CD4-positive, alpha-beta T cell treated with Interferon gamma for 1 hour (primary cell): Measurements from ENCODE around the gene SEPSECS.

Source experiments
- DNase-seq: peaks from one replicate; pipeline ENCODE4 v3.0.0-alpha.2; 2020

The SEPSECS gene

GRCh38 chr4:25154594-25155265 lies 5.5 kb downstream of the SEPSECS start:
- no peak for DNase-seq

GRCh38 chr4:25146076-25146475 lies 14.2 kb downstream of the SEPSECS start:
- no peak for DNase-seq

GRCh38 chr4:25144870-25145481 lies 15.3 kb downstream of the SEPSECS start:
- DNase-seq: no peak

- DNase-seq: no peak
Measured at GRCh38 chr4:25142468-25142867, 17.8 kb downstream of the SEPSECS start.

GRCh38 chr4:25141592-25141991 lies 18.7 kb downstream of the SEPSECS start:
- no peak for DNase-seq

DNA sequence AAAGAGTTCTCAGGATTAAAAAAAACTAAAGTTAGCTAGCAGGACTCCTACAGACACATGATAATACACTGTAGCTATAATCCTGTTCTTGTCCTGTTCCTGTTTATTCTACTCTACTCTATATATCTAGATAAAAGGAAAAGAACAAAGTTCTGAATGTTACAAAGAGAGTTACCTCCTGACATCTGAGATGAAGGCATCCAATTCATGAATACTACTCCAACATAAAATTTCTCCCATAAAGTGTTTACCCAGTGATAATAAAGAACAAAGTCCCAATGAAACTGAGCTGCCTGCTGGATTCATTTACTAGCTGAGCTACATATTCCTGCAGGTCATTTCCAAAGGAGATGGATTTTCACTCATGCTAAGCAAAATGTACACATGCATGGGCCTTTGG lies 27.1 kb downstream of the SEPSECS start:
- DNase-seq: no peak

DNA sequence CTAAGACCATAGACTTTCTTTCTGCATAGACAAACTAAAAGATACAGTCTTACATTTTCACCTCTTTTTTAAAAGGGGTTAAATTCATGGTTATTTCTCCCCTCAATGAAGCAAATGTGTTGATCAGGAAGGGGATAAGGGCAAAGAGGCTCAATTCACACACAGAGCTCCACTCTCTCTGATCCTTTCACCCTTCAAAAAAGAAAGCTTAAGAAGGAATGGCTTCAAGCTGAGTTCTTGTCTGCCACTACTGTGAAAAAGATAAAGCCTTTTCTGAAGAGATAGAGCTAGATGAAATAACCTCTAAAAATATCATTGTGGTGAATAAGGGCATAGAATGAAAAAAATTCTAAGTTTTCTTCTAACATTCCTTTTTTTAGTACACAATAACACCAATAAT lies 28.3 kb downstream of the SEPSECS start:
- DNase-seq: no peak

DNA sequence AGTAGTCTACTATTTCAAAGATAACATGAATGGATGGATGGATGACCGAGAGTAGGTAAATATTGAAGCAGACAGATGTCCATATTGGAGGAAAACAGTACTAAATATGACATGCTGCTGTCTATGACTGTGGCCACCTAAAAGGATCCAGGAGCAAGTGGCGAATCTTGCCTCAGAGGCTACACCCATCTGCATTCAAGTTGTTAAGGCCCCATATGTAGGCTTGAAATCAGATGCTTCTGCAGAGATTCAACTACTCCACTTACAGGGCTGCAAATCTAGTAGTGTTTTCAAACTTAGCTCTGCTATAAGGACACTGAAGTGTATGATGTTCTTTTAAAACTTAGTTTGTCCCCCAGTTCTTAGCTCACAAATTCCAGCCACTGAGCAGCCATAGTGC lies 28.9 kb downstream of the SEPSECS start:
- DNase-seq: no peak

- DNase-seq: no peak
Measured at GRCh38 chr4:25129917-25130316, 30.3 kb downstream of the SEPSECS start.

DNA sequence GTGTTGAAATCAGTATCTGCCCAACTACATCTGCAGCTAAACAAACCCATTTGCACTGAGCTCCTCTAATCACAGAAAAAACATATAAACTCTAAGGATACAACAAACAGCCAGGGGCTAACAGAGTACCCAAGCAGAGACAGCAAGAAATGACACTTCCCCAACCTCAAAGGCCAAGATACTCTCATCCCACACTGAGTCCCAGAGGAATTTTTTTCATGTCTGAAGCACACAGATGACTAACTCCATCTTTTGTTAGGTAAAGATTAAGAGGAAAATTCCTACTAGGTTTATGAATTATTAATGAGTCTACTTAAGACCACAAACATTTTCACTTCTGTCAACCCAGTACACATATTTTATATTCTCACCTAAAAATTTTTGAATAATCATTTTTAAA lies 31.6 kb downstream of the SEPSECS start:
- no peak for DNase-seq

- DNase-seq: no peak
Measured at GRCh38 chr4:25123236-25123635, 37.0 kb downstream of the SEPSECS start.

- DNase-seq: no peak
Measured at GRCh38 chr4:25120146-25120940, 39.9 kb downstream of the SEPSECS start.

DNA sequence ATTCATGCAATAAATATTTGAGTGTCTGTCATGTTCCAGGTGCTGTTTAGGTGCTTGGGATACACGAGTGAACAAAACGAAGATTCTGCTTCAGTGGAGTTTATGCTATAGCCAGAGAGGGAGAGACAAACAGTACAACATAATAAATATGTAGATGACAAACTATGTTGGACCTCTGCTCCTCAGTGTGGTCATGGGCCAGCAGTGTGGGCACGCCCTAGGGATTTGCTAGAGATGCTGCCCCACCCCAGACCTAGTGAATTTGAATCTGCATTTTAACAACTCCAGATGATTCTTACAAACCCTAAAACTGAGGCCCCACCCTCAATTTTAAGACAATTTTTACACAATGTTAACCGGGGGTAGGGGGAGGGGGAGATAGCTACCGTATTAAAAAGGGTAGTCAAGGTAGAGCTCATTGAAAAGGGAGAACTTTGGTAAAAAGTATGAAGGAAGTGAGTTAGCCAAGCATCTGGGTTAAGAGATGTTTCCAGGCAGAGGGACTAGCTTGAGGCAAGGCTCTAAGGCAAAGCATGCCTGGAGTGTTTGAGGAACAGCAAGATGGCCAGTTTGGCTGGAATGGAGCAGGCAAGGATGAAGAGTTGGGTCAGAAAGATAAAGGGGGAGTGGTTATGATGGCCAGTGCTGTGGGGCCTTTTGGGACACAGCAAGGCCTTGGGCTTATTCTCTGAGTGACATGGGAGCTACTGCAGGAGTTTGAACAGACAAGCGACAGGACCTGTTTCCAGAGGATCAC lies 42.4 kb downstream of the SEPSECS start:
- DNase-seq: no peak

GRCh38 chr4:25117274-25117673 lies 43.0 kb downstream of the SEPSECS start:
- no peak for DNase-seq

DNA sequence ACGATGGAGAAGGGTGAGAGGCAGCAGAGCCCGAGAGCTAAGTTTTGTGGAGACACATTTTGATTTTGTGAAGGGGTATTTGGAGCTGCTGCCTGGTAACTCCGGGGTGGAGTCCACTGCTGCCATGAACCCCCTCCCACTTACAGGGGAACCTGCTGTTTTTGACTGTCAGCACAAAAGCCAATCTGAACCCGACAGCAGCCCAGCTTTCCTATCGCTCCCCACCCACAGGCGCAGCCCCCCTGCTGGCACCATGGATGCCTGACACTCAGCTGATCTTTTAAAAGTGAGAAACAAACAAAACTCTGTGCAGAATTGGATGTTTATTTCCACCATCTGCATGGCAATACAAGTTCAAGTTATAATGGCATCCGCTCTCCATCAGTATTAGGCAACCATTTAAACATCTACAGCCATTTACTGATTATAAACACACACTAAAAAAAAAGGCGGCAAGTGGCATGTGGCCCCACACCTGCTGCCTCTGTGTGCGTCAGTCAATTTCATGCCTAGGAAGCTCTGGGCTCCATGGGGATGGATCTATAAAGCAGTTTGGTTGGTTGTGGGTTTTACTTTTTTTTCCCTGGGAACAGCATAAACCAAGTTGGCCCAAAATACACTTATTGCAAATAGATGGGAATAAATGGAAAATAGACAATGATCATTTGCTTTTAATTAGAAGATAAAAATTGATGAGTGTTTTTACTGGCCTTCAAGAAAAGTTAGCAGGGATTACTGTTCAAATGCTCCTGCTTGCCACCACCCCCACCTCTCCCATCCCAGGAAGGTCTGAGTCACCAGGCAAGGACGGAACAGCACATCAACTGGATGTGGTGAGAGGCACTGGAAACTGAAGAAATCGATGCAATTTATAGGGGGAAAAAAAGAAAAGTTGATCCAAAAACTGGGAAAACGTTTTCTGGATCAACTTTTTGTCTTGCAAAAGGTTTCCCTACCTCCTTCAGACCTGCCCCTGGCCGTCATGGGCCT lies 46.0 kb downstream of the SEPSECS start:
- no peak for DNase-seq

DNA sequence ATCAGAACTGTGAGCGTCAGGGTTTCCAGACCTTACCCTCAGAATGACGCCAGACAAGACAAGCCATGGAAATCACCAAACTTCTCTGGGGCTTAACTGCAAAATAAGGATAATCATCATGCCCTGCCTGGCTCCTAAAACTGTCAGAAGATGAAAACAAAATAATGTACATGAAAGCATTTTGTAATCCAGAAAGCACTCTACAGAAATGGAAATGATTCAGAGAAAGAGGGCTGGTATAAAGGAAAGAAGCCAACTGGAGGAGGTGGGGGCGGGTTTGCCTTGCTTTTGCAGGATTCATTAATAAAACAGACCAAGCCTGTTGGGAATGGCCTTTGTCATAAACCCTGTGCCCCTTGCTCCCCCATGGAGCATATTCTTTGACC lies 47.3 kb downstream of the SEPSECS start:
- DNase-seq: no peak

GRCh38 chr4:25112366-25112994 lies 47.8 kb downstream of the SEPSECS start:
- DNase-seq: no peak

DNA sequence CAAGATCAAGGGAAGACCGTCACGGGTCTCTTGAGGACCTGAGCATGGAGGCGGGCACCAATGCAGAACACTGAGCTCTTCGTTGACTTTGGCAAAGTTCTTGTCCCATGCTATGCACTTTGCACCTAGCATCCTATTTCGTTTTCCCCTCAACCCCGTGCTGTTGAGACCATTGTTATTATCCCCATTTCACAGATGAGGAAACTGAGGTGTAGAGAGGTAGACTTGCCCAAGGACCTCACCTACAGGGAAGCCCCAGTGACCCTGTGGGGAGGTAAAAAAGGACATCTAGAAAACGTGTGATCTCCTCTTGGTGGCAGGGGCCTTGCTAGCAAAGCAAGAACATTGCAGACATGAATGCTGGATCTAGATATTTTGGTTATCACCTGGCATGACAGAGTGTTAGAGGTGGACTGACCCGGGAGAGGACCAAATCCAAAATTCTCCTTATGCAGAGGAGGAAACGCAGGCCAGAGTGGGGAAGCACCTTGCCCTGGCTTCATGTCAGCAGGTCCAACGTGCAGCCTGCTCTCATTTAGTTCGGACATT lies 48.5 kb downstream of the SEPSECS start:
- no peak for DNase-seq

DNA sequence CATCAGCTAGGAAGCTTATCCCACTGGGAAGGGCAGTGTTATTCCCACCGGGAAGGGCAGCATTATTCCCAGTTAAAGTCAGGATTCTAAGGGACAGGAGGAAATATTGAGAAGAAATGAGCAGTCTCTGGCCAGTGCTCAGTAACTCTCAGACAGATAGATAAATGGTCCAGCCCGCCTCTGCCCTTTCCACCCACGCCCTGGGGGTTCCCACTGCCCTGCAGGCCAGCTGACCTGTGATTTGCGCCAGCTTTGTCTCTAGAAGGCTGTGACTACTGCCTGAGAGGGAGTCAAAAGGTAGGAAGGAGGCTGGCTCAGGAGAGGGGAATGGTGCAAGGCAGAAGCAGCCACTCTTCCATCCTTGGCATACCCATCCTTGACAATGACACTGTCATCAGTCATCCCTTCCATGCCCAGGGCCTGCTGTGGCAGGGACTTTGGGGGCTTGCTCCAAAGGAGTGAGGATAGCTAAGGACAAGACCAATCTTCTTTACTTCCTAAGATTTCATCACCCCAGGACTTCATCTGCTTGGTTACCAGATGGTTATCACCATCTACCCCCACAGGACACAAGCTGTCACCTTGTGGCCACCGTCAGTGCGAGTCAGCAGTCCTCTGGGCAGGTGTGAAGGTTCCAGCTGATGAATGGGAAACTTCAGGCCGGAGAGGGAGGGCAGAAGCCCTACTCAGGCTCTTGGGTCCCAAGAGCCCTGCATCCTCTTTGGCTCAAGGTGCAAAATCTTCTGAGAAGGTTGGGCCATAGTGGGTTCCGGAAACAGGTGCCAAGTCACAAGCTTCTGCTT lies 49.5 kb downstream of the SEPSECS start:
- no peak for DNase-seq

DNA sequence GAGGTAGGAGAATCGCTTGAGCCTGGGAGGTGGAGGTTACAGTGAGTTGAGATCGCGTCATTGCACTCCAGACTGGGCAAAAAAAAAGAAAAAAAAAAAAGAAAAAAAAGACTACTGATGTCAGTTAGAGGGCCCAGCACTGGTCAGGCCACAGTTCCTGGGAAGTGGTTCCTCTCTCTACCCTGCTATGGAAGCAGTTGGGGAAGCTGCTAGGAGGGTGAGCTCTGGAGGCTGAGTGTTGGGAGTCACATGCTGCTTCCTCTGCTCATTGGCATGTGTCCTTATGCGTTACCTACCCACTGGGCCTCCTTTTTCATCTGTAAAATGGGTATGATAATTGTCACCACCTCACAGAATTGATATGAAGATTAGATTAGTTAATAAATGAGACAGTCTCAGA lies 50.7 kb downstream of the SEPSECS start:
- DNase-seq: no peak
